Adrenal gland (tissue), 12 donors: ENCODE measurements around the gene MLIP. TPM values are rescaled to one million over a fixed set of nuclear protein-coding genes. Genes with fewer than 3 reads are reported as not detected.
"Not testable (repeated sequence)": the region's sequence is repeated elsewhere in the genome, so short reads cannot be mapped to it uniquely, and the experiment has no call there.

Experiments
- DNase-seq, 7 donors: peaks; one replicate each; pipeline ENCODE4 v3.0.0-alpha.2; 2019 to 2020
- H3K27ac ChIP-seq, 5 donors: fragments of 200-600 bp; sonication (generic) in 4 of 5; 1 replicate in 3 of 5; 2 replicates in 2 of 5; pipeline versions ENCODE4 v1.5.1 to v1.8.0; 2016 to 2020; ENCODE audit warnings: mild to moderate bottlenecking in 1 of 5
- H3K27me3 ChIP-seq: fragments of 200-600 bp; 2 replicates; pipeline ENCODE4 v1.8.0; 2021
- H3K36me3 ChIP-seq, 2 donors: fragments of 200-600 bp; replicated peaks in 1 of 2; 1 replicate in 1 of 2; 2 replicates in 1 of 2; pipeline versions ENCODE4 v1.5.1 to v1.8.0; 2018 to 2022
- H3K4me1 ChIP-seq, 2 donors: fragments of 200-600 bp; replicated peaks in 1 of 2; 1 replicate in 1 of 2; 2 replicates in 1 of 2; pipeline versions ENCODE4 v1.5.1 to v1.8.0; 2018 to 2021
- H3K4me3 ChIP-seq, 4 donors: fragments of 200-600 bp; sonication (generic) in 3 of 4; one replicate each; pipeline ENCODE4 v1.5.1; 2016 to 2018
- H3K9me3 ChIP-seq, 3 donors: fragments of 200-600 bp; sonication (generic) in 1 of 3; replicated peaks in 1 of 3; 1 replicate in 2 of 3; 2 replicates in 1 of 3; pipeline versions ENCODE4 v1.5.1 to v1.8.0; 2016 to 2021
- CTCF ChIP-seq, 6 experiments: fragments of 450-650 bp in 4 of 6; fragments of 200-600 bp in 2 of 6; sonication (generic) in 1 of 6; IDR thresholded peaks; 1 replicate in 5 of 6; 2 replicates in 1 of 6; pipeline versions ENCODE4 v1.5.1 to v1.8.0; 2016 to 2021; ENCODE audit warnings: antibody characterized with exemption in 6 of 6, mild to moderate bottlenecking in 2 of 6, moderate library complexity in 1 of 6
- POLR2A ChIP-seq, 2 donors: fragments of 450-650 bp; IDR thresholded peaks; one replicate each; pipeline ENCODE4 v1.6.1; 2017; ENCODE audit warnings: antibody characterized with exemption in 2 of 2, mild to moderate bottlenecking in 2 of 2, moderate library complexity in 1 of 2
- WGBS, 4 donors: extraction: QIAGEN DNeasy Blood & Tissue Kit in 2 of 4; methylation state at CpG; one replicate each; pipeline versions ENCODE4 v1.1.5 to v1.1.7; 2013 to 2017; 5-methylcytosine and 5-hydroxymethylcytosine counted together
- intact Hi-C, 2 donors: fragments of 100-400 bp; cut with DNase I; formaldehyde crosslinking; loops; one replicate each; pipeline versions ENCODE4 v1.14.1 to v1.15.0; 2022 to 2023
- polyA plus RNA-seq, 3 donors: library from polyadenylated mRNA; stranded (reverse); fragments of 200-250 nt in 2 of 3; fragments of 350-450 nt in 1 of 3; fragmentation: Illumina TruSeq in 1 of 3; extraction: RNeasy Lipid Tissue Mini Kit (QIAGEN cat#74804) in 1 of 3; gene quantifications; one replicate each; pipeline ENCODE4 v1.2.3, GENCODE V29; 2013 to 2014
- total RNA-seq, 9 donors: library from RNA; depleted of rRNA in 4 of 9; stranded (reverse); fragments of >200 nt in 4 of 9; fragments of 120-200 nt in 1 of 9; fragmentation: NEBNext Ultra II Directional in 1 of 9; extraction: Animal tissue kit (Norgen Biotek cat#: 25700) in 1 of 9; gene quantifications; one replicate each; pipeline versions ENCODE4 v1.1.0 to v1.2.4, GENCODE V29; 2013 to 2023
- donor health status: healthy with polysubstance abuse.
- donor health status: Bipolar disorder and iron deficiency.
- donor health status: DM: yes; HTN: yes; CAD: no.
- donor health status: DM: no; HTN: no; CAD: no.
- donor health status: DM: no; HTN: no; CAD: no.
- donor health status: DM: yes; HTN: yes; CAD: no.

The MLIP gene
- total and polyA plus RNA-seq, 12 donors: 0.88 to 9.6 (median 5.0) TPM

DNA sequence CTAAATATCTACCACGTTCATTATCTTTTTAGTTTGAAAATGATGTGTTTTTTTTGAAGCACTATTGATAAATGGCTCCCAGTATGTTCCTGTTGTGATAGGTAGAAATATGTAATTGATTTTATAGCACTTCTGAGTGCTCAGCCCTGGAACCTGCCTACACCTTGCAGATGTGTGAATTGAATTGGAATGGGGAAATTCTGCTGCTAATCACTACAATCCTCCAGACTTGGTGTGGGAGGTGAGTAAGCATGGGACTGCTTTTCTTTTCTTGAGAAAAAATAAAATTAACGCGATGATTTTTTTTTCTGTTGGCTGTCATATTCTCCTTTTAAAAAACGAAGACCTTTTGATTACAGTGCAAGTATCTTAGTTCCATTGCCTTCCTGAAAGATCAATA is 37.1 kb upstream of the MLIP start:
- intact Hi-C loops: no loop called here
- Histone ChIP-seq H3K4me3 (no peak overlapping the region), H3K36me3 (no peaks in the 10 kb centered on the region), H3K27me3 (no peaks in the 10 kb centered on the region), H3K27ac (no peak overlapping the region), H3K9me3 (no peaks in the 10 kb centered on the region), H3K4me1 (no peaks in the 10 kb centered on the region)
- TF ChIP-seq CTCF (IDR thresholded peaks at IDR 0.05) (no peak), POLR2A (IDR thresholded peaks at IDR 0.05) (no peak)
- no peak for DNase-seq
- WGBS, 4 donors: 83 to 92% (median 86%) methylated on average over 4 of the region's 4 CpGs

DNA sequence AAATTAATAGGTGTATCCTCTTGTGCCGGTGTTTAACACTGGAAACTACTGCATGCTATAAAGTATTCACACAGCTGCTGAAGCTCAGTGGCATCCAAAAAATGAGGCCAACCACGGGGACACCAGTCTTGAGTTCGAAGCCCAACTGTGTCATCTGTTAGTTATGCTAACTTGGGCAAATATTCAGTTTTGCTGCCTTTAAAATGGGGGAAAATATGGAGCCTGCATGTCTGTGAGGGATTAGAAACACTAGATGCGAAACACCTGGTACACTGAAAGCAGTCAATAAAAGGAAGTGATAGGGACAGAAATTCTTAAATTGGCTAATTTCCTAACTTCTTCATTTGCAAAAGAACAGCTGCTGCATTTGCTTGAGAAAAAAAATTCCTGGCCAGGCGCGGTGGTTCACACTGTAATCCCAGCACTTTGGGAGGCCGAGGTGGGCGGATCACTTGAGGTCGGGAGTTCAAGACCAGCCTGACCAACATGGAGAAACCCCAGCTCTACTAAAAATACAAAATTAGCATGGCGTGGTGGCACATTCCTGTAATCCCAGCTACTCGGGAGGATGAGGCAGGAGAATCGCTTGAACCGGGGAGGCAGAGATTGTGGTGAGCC is 36.6 kb upstream of the MLIP start:
- Histone ChIP-seq H3K36me3 (no peaks in the 10 kb centered on the region), H3K27me3 (no peaks in the 10 kb centered on the region), H3K4me3 (no peak overlapping the region), H3K9me3 (no peaks in the 10 kb centered on the region), H3K4me1 (no peaks in the 10 kb centered on the region), H3K27ac (no peak overlapping the region)
- intact Hi-C loops: no loop called here
- no peak for TF ChIP-seq CTCF (IDR thresholded peaks at IDR 0.05)
- WGBS, 4 donors: 80 to 83% (median 81%) methylated on average over 13 of the region's 13 CpGs
- DNase-seq: no peak

DNA sequence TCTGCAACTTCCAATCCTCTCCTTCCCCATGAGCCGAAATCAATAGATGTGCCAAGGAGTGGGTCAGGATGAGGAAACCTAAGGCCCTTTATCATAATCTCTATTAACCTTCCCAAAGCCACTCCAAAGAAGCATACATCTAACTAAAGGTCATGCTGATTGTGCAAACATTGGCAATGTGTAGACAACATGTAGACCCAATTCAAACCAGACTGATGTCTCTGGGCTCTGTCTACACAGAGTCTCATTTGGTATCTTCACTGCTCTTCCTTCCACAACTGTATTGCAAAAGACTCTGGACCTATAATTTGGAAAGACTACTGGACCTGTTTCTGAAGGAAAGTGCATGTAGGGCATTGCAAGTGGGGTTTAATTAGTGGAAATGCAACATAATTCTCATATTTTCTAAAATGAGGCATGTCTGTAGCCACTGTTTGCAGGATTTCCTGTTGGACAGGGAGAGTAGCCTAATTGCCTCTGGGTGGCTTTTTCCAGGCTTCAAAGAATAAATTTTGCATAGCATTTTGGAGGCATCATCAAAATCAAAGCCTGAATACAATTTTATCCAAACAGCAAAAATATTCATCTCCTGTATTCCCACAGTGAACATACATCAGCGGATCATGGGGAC is 35.0 kb upstream of the MLIP start:
- 88 to 97% (median 94%) methylated on average over 2 of the region's 2 CpGs for WGBS, 4 donors
- DNase-seq: no peak
- Histone ChIP-seq H3K4me3 (no peak overlapping the region), H3K27me3 (no peaks in the 10 kb centered on the region), H3K9me3 (no peaks in the 10 kb centered on the region), H3K27ac (no peak overlapping the region), H3K4me1 (no peaks in the 10 kb centered on the region), H3K36me3 (no peaks in the 10 kb centered on the region)
- TF ChIP-seq POLR2A (IDR thresholded peaks at IDR 0.05): no peak
- no peak for TF ChIP-seq CTCF (IDR thresholded peaks at IDR 0.05)
- intact Hi-C loops: no loop called here

- H3K27me3 ChIP-seq, H3K27ac ChIP-seq, H3K9me3 ChIP-seq, intact Hi-C loops, H3K36me3 ChIP-seq, H3K4me3 ChIP-seq, DNase-seq: not testable (repeated sequence)
- 94 to 99% (median 96%) methylated on average over 13 of the region's 13 CpGs for WGBS, 4 donors
- H3K4me1 ChIP-seq: peaks cover 6 to 26% of the 10 kb centered on the region in 2 donors
Observed at GRCh38 chr6:54081499-54081898, 29.7 kb upstream of the MLIP start.

GRCh38 chr6:54083287-54083686 is 28.0 kb upstream of the MLIP start:
- DNase-seq: no peak
- no peak overlapping the region for H3K27ac ChIP-seq
- intact Hi-C loops: no loop called here
- WGBS, 4 donors: 46 to 67% (median 65%) methylated on average over 3 of the region's 3 CpGs
- TF ChIP-seq POLR2A (IDR thresholded peaks at IDR 0.05) (no peak), CTCF (IDR thresholded peaks at IDR 0.05) (no peak)
- H3K9me3 ChIP-seq: no peaks in the 10 kb centered on the region
- H3K27me3 ChIP-seq: no peaks in the 10 kb centered on the region
- H3K4me3 ChIP-seq: no peak overlapping the region
- no peaks in the 10 kb centered on the region for H3K36me3 ChIP-seq
- H3K4me1 ChIP-seq: peaks cover 6 to 32% of the 10 kb centered on the region in 2 donors
